ENCODE data around the gene MAEA. TPM values are rescaled to one million over a fixed set of nuclear protein-coding genes. Genes with fewer than 3 reads are reported as not detected.

The MAEA gene
- total and polyA plus RNA-seq, 2 experiments from 2014 or later, result 66.6 to 73.2 TPM

DNA sequence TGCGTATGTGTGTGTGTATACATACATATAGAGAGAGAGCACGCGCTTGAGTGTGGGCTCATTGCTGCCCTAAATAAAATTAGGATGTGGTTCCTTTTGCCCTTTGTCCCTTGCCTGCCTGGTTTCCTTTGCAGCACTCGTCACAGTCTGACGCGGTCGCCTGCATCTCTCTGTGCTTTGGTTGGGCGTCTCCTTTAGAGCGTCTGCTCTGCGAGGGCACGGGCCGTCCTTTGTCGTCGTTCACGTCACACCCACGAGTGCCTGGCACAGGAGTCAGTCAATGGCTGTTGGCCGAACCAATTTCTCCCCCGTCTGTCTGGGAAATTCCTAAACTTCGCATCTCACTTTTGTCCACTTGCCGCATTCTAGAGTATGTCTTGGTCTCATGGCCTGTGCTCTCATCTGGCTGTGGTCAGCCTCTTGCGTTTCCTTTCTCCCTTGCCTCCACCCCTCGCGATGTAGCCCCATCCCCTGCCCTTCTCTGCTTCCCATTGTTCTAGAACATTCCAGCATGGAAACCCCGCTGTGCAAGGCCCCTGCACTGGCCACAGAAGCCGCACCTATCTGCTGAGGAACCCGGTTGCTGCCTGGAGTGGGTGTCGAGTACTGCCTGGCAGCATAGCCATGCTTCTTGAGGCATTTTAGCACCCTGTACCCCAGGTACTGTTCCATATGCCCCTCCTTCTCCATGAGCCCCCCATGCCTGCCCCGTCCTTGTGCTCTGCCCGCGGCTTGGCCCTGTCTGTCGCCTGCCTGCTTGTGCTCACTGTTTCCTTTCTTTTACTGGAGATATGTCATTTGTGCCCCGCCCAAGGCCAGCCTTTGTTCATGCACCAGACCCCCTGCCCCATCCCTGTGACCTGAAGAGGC lies 8.0 kb downstream of the MAEA start:
- H3K27me3 ChIP-seq, result no peaks in the 10 kb centered on the region
- no peaks in the 10 kb centered on the region for H3K9me2 ChIP-seq (replicated peaks; ENCODE audit: insufficient read depth)
- no peaks in the 10 kb centered on the region for H3K9me3 ChIP-seq (ENCODE audit: low read depth)
- H2AFZ ChIP-seq, result no peak overlapping the region
- DNase-seq (ENCODE audit: low spot score), result no peak
- no peaks in the 10 kb centered on the region for H3K4me1 ChIP-seq (ENCODE audit: insufficient read depth)
- H3K79me2 ChIP-seq, result peaks cover 92% of the 10 kb centered on the region
- H3K4me2 ChIP-seq, result no peak overlapping the region
- H3K4me3 ChIP-seq, result no peak overlapping the region
- H4K20me1 ChIP-seq (ENCODE audit: insufficient read depth, poor library complexity, severe bottlenecking), result peaks cover 73% of the 10 kb centered on the region
- TF ChIP-seq EZH2phosphoT487 (IDR thresholded peaks at IDR 0.05; ENCODE audit: low read depth, severe bottlenecking, unreplicated experiment), result no peak
- TF ChIP-seq, protein P1, sequence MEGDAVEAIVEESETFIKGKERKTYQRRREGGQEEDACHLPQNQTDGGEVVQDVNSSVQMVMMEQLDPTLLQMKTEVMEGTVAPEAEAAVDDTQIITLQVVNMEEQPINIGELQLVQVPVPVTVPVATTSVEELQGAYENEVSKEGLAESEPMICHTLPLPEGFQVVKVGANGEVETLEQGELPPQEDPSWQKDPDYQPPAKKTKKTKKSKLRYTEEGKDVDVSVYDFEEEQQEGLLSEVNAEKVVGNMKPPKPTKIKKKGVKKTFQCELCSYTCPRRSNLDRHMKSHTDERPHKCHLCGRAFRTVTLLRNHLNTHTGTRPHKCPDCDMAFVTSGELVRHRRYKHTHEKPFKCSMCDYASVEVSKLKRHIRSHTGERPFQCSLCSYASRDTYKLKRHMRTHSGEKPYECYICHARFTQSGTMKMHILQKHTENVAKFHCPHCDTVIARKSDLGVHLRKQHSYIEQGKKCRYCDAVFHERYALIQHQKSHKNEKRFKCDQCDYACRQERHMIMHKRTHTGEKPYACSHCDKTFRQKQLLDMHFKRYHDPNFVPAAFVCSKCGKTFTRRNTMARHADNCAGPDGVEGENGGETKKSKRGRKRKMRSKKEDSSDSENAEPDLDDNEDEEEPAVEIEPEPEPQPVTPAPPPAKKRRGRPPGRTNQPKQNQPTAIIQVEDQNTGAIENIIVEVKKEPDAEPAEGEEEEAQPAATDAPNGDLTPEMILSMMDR (IDR thresholded peaks at IDR 0.05; ENCODE audit: poor library complexity), result no peak
- TF ChIP-seq EZH2 (IDR thresholded peaks at IDR 0.05; ENCODE audit: borderline replicate concordance), result no peak
- H3K27ac ChIP-seq, result no peak overlapping the region
- H3K36me3 ChIP-seq (replicated peaks; ENCODE audit: insufficient read depth, low read depth), result no peaks in the 10 kb centered on the region
- WGBS (ENCODE audit: low lambda C conversion rate, missing lambda C conversion rate), result 94% methylated on average over 32 of the region's 32 CpGs

GRCh38 chr4:1298461-1298860 lies 8.8 kb downstream of the MAEA start:
- peaks cover 68% of the 10 kb centered on the region for H4K20me1 ChIP-seq (ENCODE audit: insufficient read depth, poor library complexity, severe bottlenecking)
- WGBS (ENCODE audit: low lambda C conversion rate, missing lambda C conversion rate), result 97% methylated on average over 7 of the region's 7 CpGs
- no peak for TF ChIP-seq EZH2 (IDR thresholded peaks at IDR 0.05; ENCODE audit: borderline replicate concordance)
- TF ChIP-seq, protein P1 (IDR thresholded peaks at IDR 0.05; ENCODE audit: poor library complexity), result no peak
- no peak for TF ChIP-seq EZH2phosphoT487 (IDR thresholded peaks at IDR 0.05; ENCODE audit: low read depth, severe bottlenecking, unreplicated experiment)

GRCh38 chr4:1299301-1299860 lies 9.7 kb downstream of the MAEA start:
- Histone ChIP-seq H4K20me1 (ENCODE audit: insufficient read depth, poor library complexity, severe bottlenecking) (peaks cover 59% of the 10 kb centered on the region), H3K27ac (no peak overlapping the region), H3K9me2 (replicated peaks; ENCODE audit: insufficient read depth) (no peaks in the 10 kb centered on the region), H3K4me1 (ENCODE audit: insufficient read depth) (no peaks in the 10 kb centered on the region), H3K4me3 (no peak overlapping the region), H3K4me2 (no peak overlapping the region), H3K9me3 (ENCODE audit: low read depth) (no peaks in the 10 kb centered on the region), H2AFZ (no peak overlapping the region), H3K27me3 (no peaks in the 10 kb centered on the region), H3K79me2 (peaks cover 91% of the 10 kb centered on the region), H3K36me3 (replicated peaks; ENCODE audit: insufficient read depth, low read depth) (no peaks in the 10 kb centered on the region)
- no peak for DNase-seq (ENCODE audit: low spot score)
- TF ChIP-seq EZH2 (IDR thresholded peaks at IDR 0.05; ENCODE audit: borderline replicate concordance) (no peak), EZH2phosphoT487 (IDR thresholded peaks at IDR 0.05; ENCODE audit: low read depth, severe bottlenecking, unreplicated experiment) (no peak)
- TF ChIP-seq, protein P1 (IDR thresholded peaks at IDR 0.05; ENCODE audit: poor library complexity), result no peak
- 96% methylated on average over 15 of the region's 15 CpGs for WGBS (ENCODE audit: low lambda C conversion rate, missing lambda C conversion rate)

More at GRCh38 chr4:1298461-1298860, 8.8 kb downstream of the MAEA start:
- Histone ChIP-seq H3K4me3 (no peak overlapping the region), H3K27me3 (no peaks in the 10 kb centered on the region), H3K4me1 (ENCODE audit: insufficient read depth) (no peaks in the 10 kb centered on the region), H3K79me2 (peaks cover 91% of the 10 kb centered on the region), H3K9me2 (replicated peaks; ENCODE audit: insufficient read depth) (no peaks in the 10 kb centered on the region), H3K4me2 (no peak overlapping the region), H3K9me3 (ENCODE audit: low read depth) (no peaks in the 10 kb centered on the region), H3K36me3 (replicated peaks; ENCODE audit: insufficient read depth, low read depth) (no peaks in the 10 kb centered on the region), H3K27ac (no peak overlapping the region), H2AFZ (no peak overlapping the region)
- no peak for DNase-seq (ENCODE audit: low spot score)
